ENCODE results near the gene GPHA2. TPM values are rescaled to one million over a fixed set of nuclear protein-coding genes. Genes with fewer than 3 reads are reported as not detected.
A peak's percentile ranks its signal among the peaks of the same experiment; 100 is the strongest.

The GPHA2 gene
- total RNA-seq, 2 experiments from 2014 or later: 0.49 to 0.56 TPM

DNA sequence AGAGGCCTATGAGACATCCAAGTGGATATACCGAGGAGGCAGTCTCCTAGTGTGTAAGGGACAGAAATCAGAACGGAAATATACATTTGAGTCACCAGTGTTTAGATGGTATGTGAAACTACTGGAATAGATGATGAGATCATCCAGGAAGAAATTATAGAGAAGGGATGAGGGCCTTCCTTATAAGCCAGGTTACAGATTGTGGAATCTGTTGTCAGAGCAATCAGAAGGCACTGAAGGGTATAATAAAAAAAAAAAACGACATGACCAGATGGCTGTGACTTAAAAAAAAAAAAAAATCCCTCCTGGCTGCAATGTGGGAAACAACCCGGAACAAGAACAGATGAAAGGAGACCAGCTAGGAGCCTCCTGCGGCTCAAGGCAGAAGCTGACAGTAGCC lies 33.5 kb upstream of the GPHA2 start:
- Histone ChIP-seq H3K4me3 (ENCODE audit: low read length) (no peak overlapping the region), H3K27ac (ENCODE audit: low read depth in 1 of 2, low read length in 2 of 2) (no peak overlapping the region), H3K9me3 (ENCODE audit: control insufficient read depth in 1 of 2, insufficient read depth in 1 of 2, low read length in 2 of 2) (no peaks in the 10 kb centered on the region), H3K4me1 (ENCODE audit: insufficient read depth, low read length) (peaks cover 23% of the 10 kb centered on the region), H3K36me3 (ENCODE audit: insufficient read depth, low read length) (no peaks in the 10 kb centered on the region), H3K27me3 (ENCODE audit: control insufficient read depth in 1 of 2, insufficient read depth in 2 of 2, low read length in 2 of 2) (no peaks in the 10 kb centered on the region)
- Mint-ChIP-seq H3K27ac (peak overlapping the region; percentile 55), H3K9me3 (no peaks in the 10 kb centered on the region), H3K4me3 (no peak overlapping the region), H3K27me3 (no peaks in the 10 kb centered on the region), H3K36me3 (ENCODE audit: low read depth) (no peaks in the 10 kb centered on the region), H3K4me1 (ENCODE audit: low read depth) (peaks cover 26% of the 10 kb centered on the region)
- no peak for ATAC-seq (ENCODE audit: poor library complexity)
- ChIA-PET CTCF (no interaction called here), POLR2A (no interaction called here)
- TF ChIP-seq, protein P1, sequence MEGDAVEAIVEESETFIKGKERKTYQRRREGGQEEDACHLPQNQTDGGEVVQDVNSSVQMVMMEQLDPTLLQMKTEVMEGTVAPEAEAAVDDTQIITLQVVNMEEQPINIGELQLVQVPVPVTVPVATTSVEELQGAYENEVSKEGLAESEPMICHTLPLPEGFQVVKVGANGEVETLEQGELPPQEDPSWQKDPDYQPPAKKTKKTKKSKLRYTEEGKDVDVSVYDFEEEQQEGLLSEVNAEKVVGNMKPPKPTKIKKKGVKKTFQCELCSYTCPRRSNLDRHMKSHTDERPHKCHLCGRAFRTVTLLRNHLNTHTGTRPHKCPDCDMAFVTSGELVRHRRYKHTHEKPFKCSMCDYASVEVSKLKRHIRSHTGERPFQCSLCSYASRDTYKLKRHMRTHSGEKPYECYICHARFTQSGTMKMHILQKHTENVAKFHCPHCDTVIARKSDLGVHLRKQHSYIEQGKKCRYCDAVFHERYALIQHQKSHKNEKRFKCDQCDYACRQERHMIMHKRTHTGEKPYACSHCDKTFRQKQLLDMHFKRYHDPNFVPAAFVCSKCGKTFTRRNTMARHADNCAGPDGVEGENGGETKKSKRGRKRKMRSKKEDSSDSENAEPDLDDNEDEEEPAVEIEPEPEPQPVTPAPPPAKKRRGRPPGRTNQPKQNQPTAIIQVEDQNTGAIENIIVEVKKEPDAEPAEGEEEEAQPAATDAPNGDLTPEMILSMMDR (IDR thresholded peaks at IDR 0.05): no peak
- no peak for DNase-seq
- intact Hi-C loops (cut with DNase I, micrococcal nuclease): no loop called here

DNA sequence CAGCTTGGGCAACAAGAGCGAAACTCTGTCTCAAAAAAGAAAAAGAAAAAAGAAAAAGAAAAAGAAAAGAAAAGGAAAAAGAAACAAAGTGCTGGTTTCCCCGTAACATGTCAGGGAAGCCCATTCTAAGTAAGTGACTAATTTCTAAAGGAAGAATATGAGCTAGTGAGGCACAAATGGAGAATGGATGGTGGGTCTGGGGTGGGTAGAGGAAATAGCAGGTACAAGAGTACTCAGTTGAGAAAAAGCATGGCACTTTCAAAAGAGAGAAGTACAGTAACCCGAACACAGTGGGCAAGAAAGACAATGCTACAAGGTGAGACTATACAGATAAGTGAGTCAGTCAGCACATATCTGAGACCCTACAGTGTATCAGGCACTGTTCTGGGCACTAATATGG lies 31.7 kb upstream of the GPHA2 start:
- CTCF ChIA-PET: no interaction called here
- Histone ChIP-seq H3K36me3 (ENCODE audit: insufficient read depth, low read length) (no peaks in the 10 kb centered on the region), H3K27me3 (ENCODE audit: control insufficient read depth in 1 of 2, insufficient read depth in 2 of 2, low read length in 2 of 2) (no peaks in the 10 kb centered on the region), H3K4me3 (ENCODE audit: low read length) (no peak overlapping the region), H3K27ac (ENCODE audit: low read depth in 1 of 2, low read length in 2 of 2) (no peak overlapping the region), H3K9me3 (ENCODE audit: control insufficient read depth in 1 of 2, insufficient read depth in 1 of 2, low read length in 2 of 2) (no peaks in the 10 kb centered on the region), H3K4me1 (ENCODE audit: insufficient read depth, low read length) (peaks cover 19% of the 10 kb centered on the region)
- no peak for DNase-seq
- H3K4me3 Mint-ChIP-seq: no peak overlapping the region
- H3K27me3 Mint-ChIP-seq: no peaks in the 10 kb centered on the region
- ATAC-seq (ENCODE audit: poor library complexity): no peak
- H3K27ac Mint-ChIP-seq: no peak overlapping the region
- intact Hi-C loops (cut with DNase I, micrococcal nuclease): no loop called here
- peaks cover 25% of the 10 kb centered on the region for H3K4me1 Mint-ChIP-seq (ENCODE audit: low read depth)
- no peaks in the 10 kb centered on the region for H3K9me3 Mint-ChIP-seq
- TF ChIP-seq, protein P1 (IDR thresholded peaks at IDR 0.05): no peak
- no peaks in the 10 kb centered on the region for H3K36me3 Mint-ChIP-seq (ENCODE audit: low read depth)
- POLR2A ChIA-PET: no interaction called here

DNA sequence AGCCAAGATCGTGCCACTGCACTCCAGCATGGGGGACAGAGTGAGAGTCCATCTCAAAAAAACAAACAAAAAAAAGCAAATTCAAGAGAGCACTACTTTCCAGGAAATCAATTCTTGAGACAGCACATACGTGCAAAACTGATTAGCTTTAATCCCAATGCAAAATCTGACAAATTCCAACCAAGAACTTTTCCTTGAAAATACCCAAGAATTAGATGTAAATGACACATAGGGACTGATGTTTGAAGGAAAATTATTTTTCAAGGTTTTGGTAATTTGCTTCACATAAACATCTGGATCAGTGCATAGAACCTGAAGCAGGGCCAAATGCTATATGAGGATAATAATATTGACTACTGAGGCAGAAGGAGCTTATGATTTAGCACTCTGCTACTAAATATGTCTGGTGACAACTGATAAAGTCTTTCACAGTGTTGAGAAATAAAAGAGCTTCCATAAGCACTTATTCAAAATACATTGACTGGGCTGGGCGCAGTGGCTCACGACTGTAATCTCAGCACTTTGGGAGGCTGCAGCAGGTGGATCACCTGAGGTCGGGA lies 27.5 kb upstream of the GPHA2 start:
- H3K9me3 ChIP-seq (ENCODE audit: control insufficient read depth in 1 of 2, insufficient read depth in 1 of 2, low read length in 2 of 2): no peaks in the 10 kb centered on the region
- TF ChIP-seq, protein P1 (IDR thresholded peaks at IDR 0.05): no peak
- intact Hi-C loops (cut with DNase I, micrococcal nuclease): no loop called here
- ATAC-seq (ENCODE audit: poor library complexity) (no peak), DNase-seq (no peak)
- POLR2A ChIA-PET: no interaction called here
- CTCF ChIA-PET: no interaction called here
- H3K4me3 ChIP-seq (ENCODE audit: low read length): no peak overlapping the region
- H3K36me3 ChIP-seq (ENCODE audit: insufficient read depth, low read length): no peaks in the 10 kb centered on the region
- H3K27me3 ChIP-seq (ENCODE audit: control insufficient read depth in 1 of 2, insufficient read depth in 2 of 2, low read length in 2 of 2): peaks cover 0 to 8% of the 10 kb centered on the region in 2 experiments
- H3K4me3 Mint-ChIP-seq: no peak overlapping the region
- no peaks in the 10 kb centered on the region for H3K4me1 ChIP-seq (ENCODE audit: insufficient read depth, low read length)
- no peaks in the 10 kb centered on the region for H3K4me1 Mint-ChIP-seq (ENCODE audit: low read depth)
- peaks cover 8% of the 10 kb centered on the region for H3K27me3 Mint-ChIP-seq
- H3K9me3 Mint-ChIP-seq: no peaks in the 10 kb centered on the region
- no peak overlapping the region for H3K27ac ChIP-seq (ENCODE audit: low read depth in 1 of 2, low read length in 2 of 2)
- H3K36me3 Mint-ChIP-seq (ENCODE audit: low read depth): no peaks in the 10 kb centered on the region
- H3K27ac Mint-ChIP-seq: no peak overlapping the region
